Raji (cell line): Measurements from ENCODE around the gene CDH4.

Source experiments
- POLR2A ChIP-seq: IDR thresholded peaks from 2 replicates; pipeline ENCODE4 v1.6.1; 2011; ENCODE audit warnings: low read depth, low read length, control low read depth; ENCODE audit not compliant: insufficient read depth

Gene CDH4

DNA sequence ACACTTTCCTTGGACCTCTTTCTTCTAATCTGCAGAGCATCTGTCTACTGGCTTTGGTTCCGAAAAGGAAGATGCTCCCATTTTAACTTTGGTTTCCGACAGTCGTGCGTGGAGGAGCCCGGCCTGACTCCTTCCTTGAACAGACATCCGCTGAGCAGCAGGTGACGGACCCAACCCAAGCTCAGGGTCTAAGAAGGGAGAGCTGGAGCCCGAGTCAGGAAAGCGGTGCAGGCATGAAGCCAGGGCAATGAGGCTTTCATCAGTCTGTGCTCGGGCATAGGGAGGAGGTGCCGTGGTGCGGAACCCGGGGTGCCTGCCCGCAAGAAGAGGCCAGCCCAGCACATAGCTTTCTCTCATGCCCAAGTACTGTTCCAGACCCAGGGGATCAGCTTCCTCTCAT lies 109.4 kb downstream of the CDH4 start:
- TF ChIP-seq POLR2A: no peak

DNA sequence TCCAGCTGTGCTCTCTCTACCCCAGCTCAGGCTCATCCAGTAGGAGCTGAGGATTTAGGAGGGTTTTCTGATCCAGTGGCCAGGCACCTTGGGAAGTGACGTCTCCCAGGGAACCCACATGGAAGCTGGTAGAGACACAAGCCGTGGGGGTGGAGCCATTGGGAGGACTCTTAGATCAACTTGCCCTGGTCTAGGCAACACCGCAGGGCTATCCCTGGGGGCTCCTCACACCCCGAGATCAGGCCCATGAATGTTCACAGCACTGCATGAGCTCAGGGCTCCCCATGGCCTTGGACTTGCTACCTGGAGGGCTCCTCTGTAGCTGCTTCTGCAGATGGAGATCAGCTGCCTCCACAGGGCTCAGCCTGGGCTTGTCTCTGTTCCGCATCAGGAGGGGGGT lies 112.1 kb downstream of the CDH4 start:
- no peak for TF ChIP-seq POLR2A

DNA sequence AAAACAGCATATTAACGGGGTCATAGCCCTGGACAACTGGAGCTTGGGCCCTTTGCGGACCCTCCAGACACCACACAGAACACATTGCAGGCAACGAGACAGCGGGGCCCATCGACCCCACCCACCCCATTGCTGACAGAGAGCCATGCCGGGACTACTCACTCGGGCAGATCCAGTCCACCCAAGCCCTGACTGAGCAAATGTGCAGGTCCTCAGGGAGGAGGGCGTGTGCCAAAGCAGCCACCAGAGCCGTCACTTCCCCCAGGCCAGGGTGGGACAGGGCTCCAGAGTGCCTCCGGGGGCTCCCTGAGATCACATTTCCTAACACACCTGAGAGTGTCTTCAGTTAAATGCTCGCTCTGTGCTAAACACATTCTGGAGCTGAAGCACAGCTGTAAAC lies 114.9 kb downstream of the CDH4 start:
- TF ChIP-seq POLR2A: no peak

DNA sequence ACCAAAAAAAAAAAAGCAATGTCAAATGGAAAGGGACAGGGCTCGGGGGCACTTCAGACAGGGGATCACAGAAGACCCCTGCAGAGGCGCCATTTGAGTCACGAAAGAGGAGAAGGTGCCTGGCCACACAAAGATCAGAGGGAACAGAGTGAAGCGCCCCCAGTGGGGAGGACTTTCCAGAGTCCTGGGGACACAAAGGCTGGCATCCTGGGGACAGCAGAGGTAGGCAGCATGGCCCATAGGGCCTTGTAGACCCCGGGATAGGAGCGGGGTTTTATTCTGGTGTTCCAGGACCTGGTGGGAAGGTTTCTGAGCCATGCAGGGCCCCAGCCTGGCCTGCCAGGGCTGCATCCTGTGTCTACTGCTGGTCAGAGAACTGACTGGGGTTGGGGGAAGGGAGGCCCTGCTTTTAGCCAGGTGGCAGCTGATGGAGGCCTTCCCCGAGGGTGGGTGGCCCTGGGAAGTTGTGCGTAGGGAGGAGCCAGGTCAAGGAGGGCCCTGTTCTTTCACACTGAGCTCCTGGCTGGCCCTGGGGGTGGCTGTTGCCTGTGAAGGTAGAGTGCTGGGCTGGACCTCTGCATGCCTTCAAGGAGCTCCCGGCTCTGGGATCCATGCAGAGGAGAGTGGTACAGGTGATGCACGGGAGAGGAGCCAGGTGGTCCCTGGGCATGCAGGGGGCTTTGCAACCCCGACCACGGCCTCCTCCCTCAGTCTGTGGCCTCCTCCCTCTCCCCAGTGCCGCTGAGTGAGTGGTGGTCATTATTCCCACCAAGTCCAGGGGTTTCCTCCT lies 117.9 kb downstream of the CDH4 start:
- TF ChIP-seq POLR2A: no peak

DNA sequence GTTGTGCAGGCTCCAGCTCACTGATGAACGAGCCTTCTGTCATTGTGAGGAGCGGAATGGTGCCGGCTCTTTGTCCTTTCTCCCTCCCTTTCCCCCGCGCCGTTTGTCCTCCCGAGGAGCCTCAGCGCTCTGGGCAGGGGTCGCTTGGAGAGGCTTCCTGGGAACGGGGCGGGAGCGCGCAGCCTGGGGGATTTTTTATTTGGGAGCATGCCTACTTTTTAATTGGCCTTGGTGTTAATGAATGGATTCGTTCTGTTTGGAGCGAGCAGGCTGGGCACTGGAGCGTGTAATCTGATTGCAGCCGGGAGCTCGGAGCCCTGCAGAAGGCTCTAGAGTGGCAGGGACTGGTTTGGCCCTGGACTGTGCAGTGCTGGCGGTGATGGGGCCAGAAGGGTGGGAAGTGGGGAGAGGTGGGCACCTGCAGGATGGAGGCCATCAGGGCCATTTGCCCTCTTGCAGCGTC lies 118.8 kb downstream of the CDH4 start:
- no peak for TF ChIP-seq POLR2A

DNA sequence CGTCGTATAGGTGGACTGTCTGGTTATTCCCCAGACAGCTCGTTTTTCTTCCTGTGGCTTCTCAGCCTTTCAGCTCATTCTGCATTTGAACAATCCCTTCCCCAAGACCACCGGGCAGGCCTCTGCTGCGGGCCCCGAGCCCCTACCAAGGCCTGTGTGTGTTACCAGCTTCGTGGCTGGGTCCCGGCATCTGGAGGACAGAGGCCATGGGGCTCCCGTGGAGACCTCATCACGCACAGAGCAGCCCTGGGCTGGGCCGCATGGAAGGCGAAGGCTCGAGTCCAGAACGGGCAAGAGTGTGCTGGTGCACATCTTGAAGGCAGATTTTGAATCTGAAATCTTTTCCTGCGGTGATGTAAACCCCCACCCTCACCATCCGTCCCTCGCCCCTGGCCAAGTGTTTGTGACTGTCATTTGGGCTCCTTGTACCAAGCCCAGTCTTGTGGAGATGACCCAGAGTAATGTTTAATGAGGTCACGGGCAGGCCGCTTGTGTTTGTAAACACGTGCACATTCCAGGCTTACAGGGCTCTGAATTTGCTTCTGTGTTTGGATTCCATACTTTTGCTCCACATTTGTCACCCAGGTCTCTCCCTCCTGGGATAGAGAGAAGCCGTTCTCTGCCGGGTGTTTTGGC lies 119.6 kb downstream of the CDH4 start:
- no peak for TF ChIP-seq POLR2A

DNA sequence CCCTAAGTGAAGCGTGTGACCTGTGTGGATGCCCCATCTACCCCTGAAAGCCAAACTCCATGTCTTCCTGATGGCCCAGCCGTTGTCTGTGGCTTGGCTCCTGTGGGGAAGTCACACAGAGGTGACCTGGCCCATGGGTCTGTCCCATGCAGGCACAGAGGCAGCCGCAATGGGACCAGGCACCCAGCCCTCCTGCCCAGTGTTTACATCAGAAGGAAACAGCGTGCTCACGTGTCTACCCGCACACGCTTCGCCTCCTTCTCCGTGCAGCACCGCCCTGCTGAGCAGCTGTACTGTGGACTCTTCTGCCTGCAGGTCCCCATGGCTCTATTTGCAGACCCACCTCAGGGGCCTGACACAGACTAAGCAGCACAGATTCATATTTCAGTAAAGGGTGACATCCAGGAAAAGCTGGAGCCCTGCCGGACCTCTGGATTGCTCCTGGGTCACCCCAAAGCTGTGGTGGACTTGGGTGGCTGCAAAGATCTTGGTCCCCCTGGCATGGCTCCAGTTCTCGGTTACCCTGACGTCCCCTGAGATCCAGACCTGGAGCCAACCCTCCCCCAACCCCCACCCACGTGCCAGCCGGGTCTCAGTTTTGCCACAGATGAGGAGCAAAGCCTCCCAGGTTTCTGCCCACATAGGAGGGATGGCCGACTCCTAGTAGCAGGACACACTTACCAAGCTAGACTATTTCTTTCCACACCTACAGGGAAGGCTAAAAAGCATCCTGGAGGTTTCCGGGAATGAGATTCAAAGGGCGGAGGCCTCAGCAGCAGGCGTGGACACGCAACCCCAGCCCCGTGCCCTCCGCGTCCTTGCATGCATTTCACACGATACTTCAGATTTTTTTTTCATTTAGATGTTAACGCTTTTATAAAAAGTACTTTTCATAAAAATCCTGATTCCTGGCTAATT lies 120.3 kb downstream of the CDH4 start:
- TF ChIP-seq POLR2A: no peak

DNA sequence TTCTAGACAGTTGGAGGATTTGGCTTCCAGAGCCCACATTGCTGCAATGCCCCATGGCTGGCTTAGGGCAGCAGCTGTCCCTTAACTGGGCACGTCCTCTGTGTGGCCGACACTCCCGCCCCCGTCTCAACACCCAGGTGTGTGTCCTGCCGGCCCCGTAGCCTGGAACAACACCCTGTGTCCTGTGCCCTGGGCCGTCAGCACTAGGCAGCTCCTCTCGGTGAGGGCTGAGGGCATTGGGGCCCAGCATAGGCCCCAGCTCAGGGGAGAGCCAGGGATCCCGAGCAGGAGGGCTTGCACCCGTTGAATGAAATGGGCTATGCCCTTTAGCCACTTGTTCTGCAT lies 121.0 kb downstream of the CDH4 start:
- no peak for TF ChIP-seq POLR2A

DNA sequence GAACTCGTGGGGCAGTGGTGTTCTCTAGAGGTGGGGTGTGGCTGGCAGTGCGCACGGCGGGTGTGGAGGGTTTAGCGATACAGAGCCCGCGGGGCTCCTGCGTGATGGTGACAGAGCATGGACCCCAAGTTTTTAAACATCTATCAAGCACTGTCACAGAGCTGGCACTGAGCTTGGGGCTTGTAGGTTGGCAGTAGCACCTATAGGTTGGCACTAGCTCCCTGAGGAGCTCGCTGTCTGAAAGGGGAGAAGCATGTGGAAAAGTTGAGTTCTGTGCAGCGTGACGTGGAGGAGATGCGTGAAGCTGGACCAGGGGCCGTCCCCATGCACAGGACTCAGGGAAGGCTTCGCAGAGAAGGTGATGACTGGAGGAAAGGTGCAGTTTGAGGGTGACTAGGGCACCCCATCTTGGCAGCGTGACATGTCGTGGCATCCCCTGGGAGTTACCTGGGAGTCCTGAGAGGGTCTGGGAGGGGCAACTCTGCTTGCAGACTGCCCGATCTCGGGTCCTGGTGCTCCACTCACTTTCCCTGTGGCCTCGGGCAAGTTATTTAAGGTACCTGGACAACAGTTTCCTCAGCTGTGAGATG lies 122.0 kb downstream of the CDH4 start:
- TF ChIP-seq POLR2A: no peak

DNA sequence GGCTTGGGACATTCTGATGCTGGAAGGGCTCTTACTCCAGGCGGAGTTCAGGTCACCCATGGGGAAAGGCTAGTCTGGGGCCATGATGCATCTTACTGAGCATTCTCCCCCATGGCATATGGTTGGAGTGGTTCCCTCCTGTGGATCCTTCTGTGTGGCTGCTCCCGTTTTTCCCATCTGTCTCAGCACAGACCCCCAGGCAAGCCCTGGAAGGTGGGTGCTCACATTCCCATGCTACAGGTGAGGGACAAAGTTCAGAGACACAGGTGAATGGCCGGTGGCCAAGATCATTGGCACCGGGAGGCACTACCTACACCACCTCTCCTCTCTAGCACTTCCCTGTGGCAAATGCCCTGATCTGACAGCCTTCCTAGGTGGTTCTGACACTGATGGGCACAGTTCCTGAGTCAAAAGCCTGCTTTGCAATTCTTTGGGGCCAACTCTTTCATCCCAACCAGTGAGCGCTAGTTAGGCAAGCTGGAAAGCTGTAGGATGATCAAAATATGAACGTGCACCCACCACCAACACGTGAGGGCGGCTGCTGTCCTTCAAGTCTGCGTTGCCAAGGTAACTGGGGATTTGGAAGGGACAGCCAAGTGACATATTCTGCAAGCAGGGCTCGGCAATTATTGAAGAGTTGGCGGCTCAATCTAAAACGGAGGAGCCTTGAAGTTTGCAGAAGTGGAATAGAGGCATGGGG lies 124.6 kb downstream of the CDH4 start:
- no peak for TF ChIP-seq POLR2A

DNA sequence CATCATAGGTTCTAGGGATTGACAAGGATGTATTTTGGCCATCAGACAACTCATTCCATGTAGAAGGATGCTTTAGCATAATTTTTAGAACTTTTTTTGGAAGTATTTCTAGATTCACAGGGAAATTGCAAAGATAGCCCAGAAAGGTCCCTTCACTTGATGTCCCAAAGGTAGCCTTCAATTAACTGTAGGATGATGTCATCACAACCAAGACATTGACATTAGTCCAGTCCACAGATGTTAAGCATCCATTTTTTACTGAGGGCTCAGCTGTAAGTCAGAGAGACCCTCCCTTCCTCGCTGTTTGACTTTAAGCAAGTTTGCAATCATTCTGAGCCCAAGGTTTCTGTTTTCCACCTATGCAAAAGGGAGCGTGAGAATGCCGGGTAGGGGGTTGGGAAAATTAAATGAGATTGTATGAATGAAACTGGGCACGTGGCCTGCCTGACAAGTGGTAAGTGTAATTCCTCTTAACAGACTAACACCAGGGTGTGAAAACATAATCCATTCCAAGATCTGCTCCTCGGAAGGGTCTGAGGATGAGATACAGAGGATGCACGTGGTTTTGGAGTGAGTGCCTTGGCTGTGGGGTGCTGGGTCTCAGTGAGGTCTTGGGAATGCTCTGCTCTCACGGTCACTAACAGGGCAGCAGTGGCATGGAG lies 126.8 kb downstream of the CDH4 start:
- TF ChIP-seq POLR2A: no peak

DNA sequence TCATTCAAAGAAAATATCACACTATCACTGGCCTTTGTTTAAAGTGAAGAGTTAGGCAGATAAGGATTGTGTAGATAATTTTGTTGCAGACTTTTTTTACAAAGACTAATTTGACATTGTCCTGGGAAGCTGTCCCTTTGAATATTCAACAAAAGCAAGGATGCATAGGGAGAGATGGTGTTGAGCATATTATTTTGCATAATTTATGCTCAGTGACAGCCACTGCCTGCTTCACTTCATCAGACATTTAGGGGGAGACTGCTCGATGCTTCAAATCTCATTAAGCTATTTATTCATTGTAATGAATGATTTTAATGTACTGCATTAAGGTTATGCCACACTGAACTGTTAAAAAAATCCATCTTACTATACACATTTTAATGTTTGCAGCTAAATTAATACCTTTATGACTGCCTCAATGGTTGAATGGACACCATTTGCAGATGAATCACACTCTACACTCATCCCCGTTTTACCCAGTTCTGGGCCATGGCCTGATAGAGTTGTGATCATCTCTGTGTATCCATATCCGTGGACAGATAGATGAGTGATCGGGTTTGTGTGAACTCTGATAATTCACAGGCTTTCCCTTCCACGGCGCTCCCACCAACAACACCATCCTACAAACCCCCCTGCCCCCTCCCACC lies 128.0 kb downstream of the CDH4 start:
- TF ChIP-seq POLR2A: no peak

DNA sequence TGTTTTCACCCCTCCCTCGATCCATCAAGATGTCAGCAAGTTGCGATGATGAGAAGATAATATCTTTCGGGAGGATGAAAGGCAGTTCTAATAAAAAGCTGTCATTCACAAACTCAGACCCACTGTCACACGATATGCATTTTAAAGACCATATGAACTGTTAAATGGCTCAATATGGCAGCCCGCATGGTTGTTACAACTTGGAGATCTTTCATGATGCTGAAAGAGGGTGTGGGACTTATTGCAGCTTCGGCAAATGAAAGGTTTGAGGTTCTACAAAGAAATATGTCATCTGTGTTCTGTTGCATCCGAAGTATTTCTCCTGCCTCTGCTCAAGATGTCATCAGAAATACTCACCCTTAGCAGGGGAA lies 128.5 kb downstream of the CDH4 start:
- no peak for TF ChIP-seq POLR2A

DNA sequence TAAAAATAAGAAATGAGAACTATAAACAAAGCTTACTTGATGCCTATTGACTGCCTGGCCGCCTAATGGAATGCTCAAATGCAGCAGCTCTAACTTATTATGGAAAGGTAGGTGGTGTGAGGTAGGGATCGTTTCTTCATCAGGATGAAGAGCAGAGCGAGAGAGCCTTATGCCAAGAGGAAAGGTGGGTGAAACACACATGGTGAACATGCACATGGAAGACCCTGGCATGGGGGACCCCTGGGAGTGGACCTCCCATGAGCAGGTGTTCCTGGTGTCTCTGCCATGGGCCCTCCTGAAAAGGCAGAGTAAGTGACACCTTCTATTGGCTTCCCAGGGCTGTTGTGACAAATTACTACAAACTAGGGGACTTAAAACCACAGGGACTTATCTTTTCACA lies 130.1 kb downstream of the CDH4 start:
- no peak for TF ChIP-seq POLR2A
